GM23248 (cell line): ENCODE data around the gene CEP170.
"Not testable (repeated sequence)": the region's sequence is repeated elsewhere in the genome, so short reads cannot be mapped to it uniquely, and the experiment has no call there.

Experiments used
- EZH2 ChIP-seq: fragments of 200-600 bp; sonication (generic); IDR thresholded peaks from 2 replicates; pipeline ENCODE4 v1.6.1; 2018; ENCODE audit warnings: antibody characterized with exemption, mild to moderate bottlenecking; ENCODE audit not compliant: insufficient read depth, poor library complexity, severe bottlenecking
- EZH2phosphoT487 ChIP-seq: fragments of 200-600 bp; sonication (generic); IDR thresholded peaks from 2 replicates; pipeline ENCODE4 v1.6.1; 2018; ENCODE audit warnings: antibody characterized with exemption, moderate library complexity, mild to moderate bottlenecking, low read depth; ENCODE audit not compliant: insufficient read depth

- TF ChIP-seq EZH2phosphoT487, EZH2: not testable (repeated sequence)
These were observed 133.1 kb downstream of the CEP170 start for GRCh38 chr1:243121939-243122338.
